Chondrocyte (in vitro differentiated cells): ENCODE measurements around the gene LZTS2. TPM values are rescaled to one million over a fixed set of nuclear protein-coding genes. Genes with fewer than 3 reads are reported as not detected.

Source experiments
- DNase-seq: peaks from one replicate; pipeline ENCODE4 v3.0.0; 2021; ENCODE audit warnings: mixed read lengths, low spot score
- H3K27ac Mint-ChIP-seq: one replicate; pipeline ENCODE4 v1.8.0; 2021; ENCODE audit warnings: mild to moderate bottlenecking, moderate library complexity, mixed read lengths; ENCODE audit not compliant: unreplicated experiment
- H3K27me3 Mint-ChIP-seq: 2 replicates; pipeline ENCODE4 v1.8.0; 2021; ENCODE audit warnings: low read depth, mixed read lengths
- H3K36me3 Mint-ChIP-seq: 2 replicates; pipeline ENCODE4 v1.8.0; 2021; ENCODE audit warnings: low read depth, mixed read lengths
- H3K4me1 Mint-ChIP-seq: 2 replicates; pipeline ENCODE4 v1.8.0; 2021; ENCODE audit warnings: low read depth, mild to moderate bottlenecking, mixed read lengths
- H3K4me3 Mint-ChIP-seq: one replicate; pipeline ENCODE4 v1.8.0; 2021; ENCODE audit warnings: mild to moderate bottlenecking, moderate library complexity, mixed read lengths; ENCODE audit not compliant: unreplicated experiment
- H3K9me3 Mint-ChIP-seq: 2 replicates; pipeline ENCODE4 v1.8.0; 2021; ENCODE audit warnings: low read depth, mixed read lengths
- total RNA-seq: library from RNA; stranded (reverse); gene quantifications from 3 replicates; pipeline ENCODE4 v1.2.1, GENCODE V29; 2021
- TF ChIP-seq, protein P1 (sequence below): fragments of 200-600 bp; sonication (generic); IDR thresholded peaks from 2 replicates; pipeline ENCODE4 v1.5.0; 2021; ENCODE audit warnings: antibody characterized with exemption, mild to moderate bottlenecking, moderate library complexity

Gene LZTS2
- total RNA-seq, 1 donor from 2014 or later: 79.4 TPM

GRCh38 chr10:100976906-100977305 lies 22.7 kb upstream of the LZTS2 start:
- no peak overlapping the region for H3K4me3 Mint-ChIP-seq
- H3K27me3 Mint-ChIP-seq: no peaks in the 10 kb centered on the region
- H3K36me3 Mint-ChIP-seq: peaks cover 4% of the 10 kb centered on the region
- no peaks in the 10 kb centered on the region for H3K4me1 Mint-ChIP-seq
- DNase-seq: no peak
- no peaks in the 10 kb centered on the region for H3K9me3 Mint-ChIP-seq
- TF ChIP-seq, protein P1, sequence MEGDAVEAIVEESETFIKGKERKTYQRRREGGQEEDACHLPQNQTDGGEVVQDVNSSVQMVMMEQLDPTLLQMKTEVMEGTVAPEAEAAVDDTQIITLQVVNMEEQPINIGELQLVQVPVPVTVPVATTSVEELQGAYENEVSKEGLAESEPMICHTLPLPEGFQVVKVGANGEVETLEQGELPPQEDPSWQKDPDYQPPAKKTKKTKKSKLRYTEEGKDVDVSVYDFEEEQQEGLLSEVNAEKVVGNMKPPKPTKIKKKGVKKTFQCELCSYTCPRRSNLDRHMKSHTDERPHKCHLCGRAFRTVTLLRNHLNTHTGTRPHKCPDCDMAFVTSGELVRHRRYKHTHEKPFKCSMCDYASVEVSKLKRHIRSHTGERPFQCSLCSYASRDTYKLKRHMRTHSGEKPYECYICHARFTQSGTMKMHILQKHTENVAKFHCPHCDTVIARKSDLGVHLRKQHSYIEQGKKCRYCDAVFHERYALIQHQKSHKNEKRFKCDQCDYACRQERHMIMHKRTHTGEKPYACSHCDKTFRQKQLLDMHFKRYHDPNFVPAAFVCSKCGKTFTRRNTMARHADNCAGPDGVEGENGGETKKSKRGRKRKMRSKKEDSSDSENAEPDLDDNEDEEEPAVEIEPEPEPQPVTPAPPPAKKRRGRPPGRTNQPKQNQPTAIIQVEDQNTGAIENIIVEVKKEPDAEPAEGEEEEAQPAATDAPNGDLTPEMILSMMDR: no peak
- no peak overlapping the region for H3K27ac Mint-ChIP-seq

DNA sequence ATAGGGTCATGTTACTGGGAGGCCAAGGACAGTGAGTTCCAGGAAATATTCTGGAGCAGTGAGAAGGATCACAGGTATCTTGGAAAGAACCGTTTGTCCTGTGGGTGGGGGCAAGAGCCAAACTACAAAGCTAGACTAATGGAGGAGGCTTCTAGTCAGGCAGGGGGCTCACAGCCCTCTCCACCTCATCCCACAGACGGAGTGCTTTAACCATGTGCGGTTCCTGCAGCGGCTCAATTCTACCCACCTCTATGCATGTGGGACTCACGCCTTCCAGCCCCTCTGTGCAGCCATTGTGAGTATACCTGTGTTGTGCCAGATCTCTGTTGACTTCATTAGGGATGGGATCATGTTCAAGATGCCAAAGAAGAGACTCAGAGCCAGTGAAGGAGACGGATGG lies 22.2 kb upstream of the LZTS2 start:
- no peaks in the 10 kb centered on the region for H3K9me3 Mint-ChIP-seq
- H3K4me1 Mint-ChIP-seq: no peaks in the 10 kb centered on the region
- no peak overlapping the region for H3K4me3 Mint-ChIP-seq
- H3K27ac Mint-ChIP-seq: no peak overlapping the region
- H3K27me3 Mint-ChIP-seq: no peaks in the 10 kb centered on the region
- TF ChIP-seq, protein P1: no peak
- DNase-seq: peak; percentile 46
- H3K36me3 Mint-ChIP-seq: peaks cover 6% of the 10 kb centered on the region

DNA sequence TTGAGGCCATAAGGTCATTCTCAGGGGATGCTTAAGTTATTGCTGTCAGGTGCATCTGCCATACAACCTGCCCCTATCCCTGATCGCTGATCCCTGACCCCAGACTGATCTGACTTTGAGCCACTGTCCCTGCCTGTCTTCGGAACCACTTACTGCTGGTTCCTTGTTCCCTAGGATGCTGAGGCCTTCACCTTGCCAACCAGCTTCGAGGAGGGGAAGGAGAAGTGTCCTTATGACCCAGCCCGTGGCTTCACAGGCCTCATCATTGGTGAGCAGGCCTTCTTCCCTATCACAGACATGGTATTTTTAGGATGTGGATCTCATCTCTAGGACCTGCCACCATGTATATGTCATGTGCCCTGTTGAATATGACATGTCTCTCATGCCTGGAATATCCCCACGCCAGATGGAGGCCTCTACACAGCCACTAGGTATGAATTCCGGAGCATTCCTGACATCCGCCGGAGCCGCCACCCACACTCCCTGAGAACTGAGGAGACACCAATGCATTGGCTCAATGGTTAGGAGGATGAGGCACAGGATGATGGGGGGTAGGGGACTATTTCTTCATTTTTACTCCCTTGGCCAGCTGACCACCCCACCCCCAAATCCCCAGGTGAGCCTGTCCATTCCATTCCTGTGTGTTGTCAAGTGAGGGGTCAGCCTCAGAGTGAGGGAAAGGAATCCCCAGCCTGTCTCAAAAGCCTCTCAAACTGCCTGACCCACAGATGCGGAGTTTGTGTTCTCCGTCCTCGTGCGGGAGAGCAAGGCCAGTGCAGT lies 21.3 kb upstream of the LZTS2 start:
- TF ChIP-seq, protein P1: no peak
- DNase-seq: peak; percentile 30
- Mint-ChIP-seq H3K4me1 (no peaks in the 10 kb centered on the region), H3K27me3 (no peaks in the 10 kb centered on the region), H3K36me3 (peaks cover 6% of the 10 kb centered on the region), H3K27ac (no peak overlapping the region), H3K4me3 (no peak overlapping the region), H3K9me3 (no peaks in the 10 kb centered on the region)

GRCh38 chr10:100978901-100979195 lies 20.8 kb upstream of the LZTS2 start:
- no peaks in the 10 kb centered on the region for H3K27me3 Mint-ChIP-seq

DNA sequence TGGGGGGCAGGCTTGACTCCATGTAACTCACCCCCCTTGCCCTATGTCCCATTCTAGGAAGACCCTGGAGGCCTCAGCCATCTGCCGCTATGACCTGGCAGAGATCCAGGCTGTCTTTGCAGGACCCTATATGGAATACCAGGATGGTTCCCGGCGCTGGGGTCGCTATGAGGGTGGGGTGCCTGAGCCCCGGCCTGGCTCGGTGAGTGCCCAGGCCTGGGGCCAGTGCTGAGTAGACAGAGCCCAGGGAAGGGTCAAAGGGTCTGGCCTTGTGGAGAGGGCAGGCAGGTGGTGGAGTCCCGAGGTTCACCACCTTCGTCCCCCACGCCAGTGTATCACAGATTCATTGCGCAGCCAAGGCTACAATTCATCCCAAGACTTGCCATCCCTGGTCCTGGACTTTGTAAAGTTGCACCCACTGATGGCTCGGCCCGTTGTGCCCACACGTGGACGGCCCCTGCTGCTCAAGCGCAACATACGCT lies 19.8 kb upstream of the LZTS2 start:
- Mint-ChIP-seq H3K27ac (no peak overlapping the region), H3K4me1 (peaks cover 1% of the 10 kb centered on the region), H3K4me3 (no peak overlapping the region), H3K27me3 (no peaks in the 10 kb centered on the region), H3K36me3 (peaks cover 6% of the 10 kb centered on the region), H3K9me3 (no peaks in the 10 kb centered on the region)
- TF ChIP-seq, protein P1: no peak
- peak; percentile 65 for DNase-seq

More at GRCh38 chr10:100978901-100979195, 20.8 kb upstream of the LZTS2 start:
- Mint-ChIP-seq H3K27ac (no peak overlapping the region), H3K9me3 (no peaks in the 10 kb centered on the region), H3K4me3 (no peak overlapping the region), H3K4me1 (no peaks in the 10 kb centered on the region), H3K36me3 (peaks cover 6% of the 10 kb centered on the region)
- TF ChIP-seq, protein P1: no peak
- DNase-seq: peak; percentile 58
